ENCODE measurements around the gene ATRIP.
"Not testable (repeated sequence)": the region's sequence is repeated elsewhere in the genome, so short reads cannot be mapped to it uniquely, and the experiment has no call there.

ATRIP gene

DNA sequence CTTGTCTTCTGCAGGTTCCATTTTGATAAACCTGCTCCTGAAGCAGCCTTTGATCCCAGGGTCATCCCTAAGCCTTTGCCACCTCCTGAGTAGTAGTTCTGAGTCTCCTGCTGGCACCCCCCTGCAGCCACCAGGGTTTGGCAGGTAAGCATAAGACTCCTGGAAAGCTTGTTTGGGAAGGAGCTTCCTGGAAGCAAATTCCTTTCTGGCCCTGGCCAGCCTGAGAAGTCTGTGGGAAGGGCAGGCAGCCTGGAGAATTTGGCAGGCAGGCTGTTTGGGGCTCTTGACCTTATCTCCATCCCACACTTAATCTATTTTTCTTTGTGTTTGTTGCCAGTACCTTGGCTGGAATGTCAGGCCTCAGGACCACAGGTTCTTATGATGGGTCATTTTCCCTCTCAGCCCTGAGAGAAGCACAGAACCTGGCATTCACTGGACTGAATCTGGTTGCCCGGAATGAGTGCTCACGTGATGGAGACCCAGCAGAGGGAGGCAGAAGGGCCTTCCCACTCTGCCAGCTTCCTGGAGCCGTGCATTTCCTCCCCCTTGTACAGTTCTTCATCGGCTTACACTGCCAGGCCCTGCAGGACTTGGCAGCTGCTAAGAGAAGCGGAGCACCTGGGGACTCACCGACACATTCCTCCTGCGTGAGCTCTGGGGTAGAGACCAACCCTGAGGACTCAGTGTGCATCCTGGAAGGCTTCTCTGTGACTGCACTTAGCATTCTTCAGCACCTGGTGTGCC lies 13.4 kb downstream of the ATRIP start:
- Mint-ChIP-seq H3K4me1 (no peaks in the 10 kb centered on the region), H3K36me3 (peaks cover 13 to 22% of the 10 kb centered on the region in 2 donors), H3K27ac (no peak overlapping the region), H3K9me3 (no peaks in the 10 kb centered on the region), H3K27me3 (no peaks in the 10 kb centered on the region), H3K4me3 (no peak overlapping the region)
- no peak for DNase-seq
- no peak for ATAC-seq (replicated peaks)

DNA sequence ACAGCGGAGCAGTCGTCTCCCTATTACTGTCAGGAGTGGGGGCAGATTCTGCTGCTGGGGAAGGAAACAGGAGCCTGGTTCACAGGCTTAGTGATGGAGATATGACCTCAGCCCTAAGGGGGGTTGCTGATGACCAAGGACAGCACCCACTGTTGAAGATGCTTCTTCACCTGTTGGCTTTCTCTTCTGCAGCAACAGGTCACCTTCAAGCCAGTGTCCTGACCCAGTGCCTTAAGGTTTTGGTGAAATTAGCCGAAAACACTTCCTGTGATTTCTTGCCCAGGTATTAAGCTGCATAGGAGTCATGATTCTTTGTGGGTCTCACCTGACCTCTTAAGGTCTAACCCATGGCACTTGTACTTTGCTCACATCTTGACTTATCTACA lies 14.0 kb downstream of the ATRIP start:
- no peak for ATAC-seq (replicated peaks)
- H3K4me3 Mint-ChIP-seq: no peak overlapping the region
- no peak overlapping the region for H3K27ac Mint-ChIP-seq

DNA sequence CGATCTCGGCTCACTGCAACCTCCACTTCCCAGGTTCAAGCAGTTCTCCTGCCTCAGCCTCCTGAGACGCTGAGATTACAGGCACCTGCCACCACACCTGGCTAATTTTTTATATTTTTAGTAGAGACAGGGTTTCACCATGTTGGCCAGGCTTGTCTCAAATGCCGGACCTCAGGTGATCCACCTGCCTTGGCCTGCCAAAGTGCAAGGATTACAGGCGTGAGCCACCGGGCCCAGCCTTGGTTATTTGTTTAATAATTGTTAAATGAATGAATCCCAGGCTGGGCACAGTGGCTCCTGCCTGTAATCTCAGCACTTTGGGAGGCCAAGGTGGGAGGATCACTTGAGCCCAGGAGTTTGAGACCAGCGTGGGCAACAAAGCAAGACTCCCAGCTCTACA lies 15.2 kb downstream of the ATRIP start:
- ATAC-seq (replicated peaks); H3K27ac Mint-ChIP-seq; H3K27me3 Mint-ChIP-seq; DNase-seq; H3K4me3 Mint-ChIP-seq; H3K9me3 Mint-ChIP-seq: not testable (repeated sequence)
- peaks cover 10 to 14% of the 10 kb centered on the region in 2 donors for H3K4me1 Mint-ChIP-seq
- H3K36me3 Mint-ChIP-seq: peaks cover 15 to 32% of the 10 kb centered on the region in 2 donors

More for the DNA sequence above, 14.0 kb downstream of the ATRIP start:
- H3K4me1 Mint-ChIP-seq: peaks cover 4 to 5% of the 10 kb centered on the region in 2 donors
- no peaks in the 10 kb centered on the region for H3K27me3 Mint-ChIP-seq
- no peak for DNase-seq
- no peaks in the 10 kb centered on the region for H3K9me3 Mint-ChIP-seq
- H3K36me3 Mint-ChIP-seq: peaks cover 13 to 19% of the 10 kb centered on the region in 2 donors

GRCh38 chr3:48463703-48464102 lies 17.2 kb downstream of the ATRIP start:
- Mint-ChIP-seq H3K27me3 (no peaks in the 10 kb centered on the region), H3K36me3 (peaks cover 23 to 42% of the 10 kb centered on the region in 2 donors), H3K4me1 (peaks cover 24 to 33% of the 10 kb centered on the region in 2 donors), H3K27ac (no peak overlapping the region), H3K4me3 (no peak overlapping the region), H3K9me3 (no peaks in the 10 kb centered on the region)
- ATAC-seq (replicated peaks): no peak
- no peak for DNase-seq

GRCh38 chr3:48464713-48465221 lies 18.2 kb downstream of the ATRIP start:
- Mint-ChIP-seq H3K9me3 (no peaks in the 10 kb centered on the region), H3K4me1 (peaks cover 34 to 44% of the 10 kb centered on the region in 2 donors), H3K27me3 (no peaks in the 10 kb centered on the region), H3K36me3 (peaks cover 28 to 46% of the 10 kb centered on the region in 2 donors), H3K4me3 (peak overlapping the region in 1 of 2 donors; percentile 94), H3K27ac (no peak overlapping the region)
- no peak for ATAC-seq (replicated peaks)
- DNase-seq: no peak

- Mint-ChIP-seq H3K9me3 (no peaks in the 10 kb centered on the region), H3K36me3 (peaks cover 25 to 50% of the 10 kb centered on the region in 2 donors), H3K27me3 (no peaks in the 10 kb centered on the region), H3K4me1 (peaks cover 38 to 48% of the 10 kb centered on the region in 2 donors), H3K4me3 (peak overlapping the region; percentile 94), H3K27ac (peak overlapping the region; percentile 97)
- DNase-seq (no peak), ATAC-seq (replicated peaks) (no peak)
Observed at GRCh38 chr3:48465237-48465530, 18.6 kb downstream of the ATRIP start.

- H3K9me3 Mint-ChIP-seq: no peaks in the 10 kb centered on the region
- peak; percentile 97 to 98 for ATAC-seq (replicated peaks)
- H3K4me3 Mint-ChIP-seq: peak overlapping the region; percentile 94
- H3K27ac Mint-ChIP-seq: peak overlapping the region; percentile 97
- peaks cover 21 to 52% of the 10 kb centered on the region in 2 donors for H3K36me3 Mint-ChIP-seq
- peaks cover 42 to 52% of the 10 kb centered on the region in 2 donors for H3K4me1 Mint-ChIP-seq
- H3K27me3 Mint-ChIP-seq: no peaks in the 10 kb centered on the region
- peak; percentile 89 for DNase-seq
Observed at GRCh38 chr3:48465531-48466378, 19.2 kb downstream of the ATRIP start.

DNA sequence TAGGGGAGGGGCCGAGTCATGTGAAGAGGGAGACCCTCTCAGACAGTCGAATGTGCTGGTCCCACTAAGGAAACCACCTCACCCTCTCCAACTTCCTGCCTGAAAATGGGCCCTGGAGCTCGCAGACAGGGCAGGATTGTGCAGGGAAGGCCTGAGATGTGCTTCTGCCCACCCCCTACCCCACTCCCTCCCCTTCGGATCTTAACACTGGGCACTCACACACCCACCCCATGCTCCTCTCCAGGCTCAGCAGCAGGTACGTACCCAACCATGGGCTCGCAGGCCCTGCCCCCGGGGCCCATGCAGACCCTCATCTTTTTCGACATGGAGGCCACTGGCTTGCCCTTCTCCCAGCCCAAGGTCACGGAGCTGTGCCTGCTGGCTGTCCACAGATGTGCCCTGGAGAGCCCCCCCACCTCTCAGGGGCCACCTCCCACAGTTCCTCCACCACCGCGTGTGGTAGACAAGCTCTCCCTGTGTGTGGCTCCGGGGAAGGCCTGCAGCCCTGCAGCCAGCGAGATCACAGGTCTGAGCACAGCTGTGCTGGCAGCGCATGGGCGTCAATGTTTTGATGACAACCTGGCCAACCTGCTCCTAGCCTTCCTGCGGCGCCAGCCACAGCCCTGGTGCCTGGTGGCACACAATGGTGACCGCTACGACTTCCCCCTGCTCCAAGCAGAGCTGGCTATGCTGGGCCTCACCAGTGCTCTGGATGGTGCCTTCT lies 20.0 kb downstream of the ATRIP start:
- DNase-seq (no peak), ATAC-seq (replicated peaks) (peak; percentile 35 to 38)
- Mint-ChIP-seq H3K36me3 (peaks cover 19 to 49% of the 10 kb centered on the region in 2 donors), H3K27ac (peak overlapping the region; percentile 97), H3K4me1 (peaks cover 42 to 52% of the 10 kb centered on the region in 2 donors), H3K4me3 (peak overlapping the region; percentile 94), H3K9me3 (no peaks in the 10 kb centered on the region), H3K27me3 (no peaks in the 10 kb centered on the region)

DNA sequence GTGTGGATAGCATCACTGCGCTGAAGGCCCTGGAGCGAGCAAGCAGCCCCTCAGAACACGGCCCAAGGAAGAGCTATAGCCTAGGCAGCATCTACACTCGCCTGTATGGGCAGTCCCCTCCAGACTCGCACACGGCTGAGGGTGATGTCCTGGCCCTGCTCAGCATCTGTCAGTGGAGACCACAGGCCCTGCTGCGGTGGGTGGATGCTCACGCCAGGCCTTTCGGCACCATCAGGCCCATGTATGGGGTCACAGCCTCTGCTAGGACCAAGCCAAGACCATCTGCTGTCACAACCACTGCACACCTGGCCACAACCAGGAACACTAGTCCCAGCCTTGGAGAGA lies 20.5 kb downstream of the ATRIP start:
- peak overlapping the region; percentile 94 for H3K4me3 Mint-ChIP-seq
- peaks cover 42 to 52% of the 10 kb centered on the region in 2 donors for H3K4me1 Mint-ChIP-seq
- no peaks in the 10 kb centered on the region for H3K9me3 Mint-ChIP-seq
- H3K27ac Mint-ChIP-seq: peak overlapping the region; percentile 97
- no peak for ATAC-seq (replicated peaks)
- peaks cover 19 to 49% of the 10 kb centered on the region in 2 donors for H3K36me3 Mint-ChIP-seq
- no peak for DNase-seq
- H3K27me3 Mint-ChIP-seq: no peaks in the 10 kb centered on the region

DNA sequence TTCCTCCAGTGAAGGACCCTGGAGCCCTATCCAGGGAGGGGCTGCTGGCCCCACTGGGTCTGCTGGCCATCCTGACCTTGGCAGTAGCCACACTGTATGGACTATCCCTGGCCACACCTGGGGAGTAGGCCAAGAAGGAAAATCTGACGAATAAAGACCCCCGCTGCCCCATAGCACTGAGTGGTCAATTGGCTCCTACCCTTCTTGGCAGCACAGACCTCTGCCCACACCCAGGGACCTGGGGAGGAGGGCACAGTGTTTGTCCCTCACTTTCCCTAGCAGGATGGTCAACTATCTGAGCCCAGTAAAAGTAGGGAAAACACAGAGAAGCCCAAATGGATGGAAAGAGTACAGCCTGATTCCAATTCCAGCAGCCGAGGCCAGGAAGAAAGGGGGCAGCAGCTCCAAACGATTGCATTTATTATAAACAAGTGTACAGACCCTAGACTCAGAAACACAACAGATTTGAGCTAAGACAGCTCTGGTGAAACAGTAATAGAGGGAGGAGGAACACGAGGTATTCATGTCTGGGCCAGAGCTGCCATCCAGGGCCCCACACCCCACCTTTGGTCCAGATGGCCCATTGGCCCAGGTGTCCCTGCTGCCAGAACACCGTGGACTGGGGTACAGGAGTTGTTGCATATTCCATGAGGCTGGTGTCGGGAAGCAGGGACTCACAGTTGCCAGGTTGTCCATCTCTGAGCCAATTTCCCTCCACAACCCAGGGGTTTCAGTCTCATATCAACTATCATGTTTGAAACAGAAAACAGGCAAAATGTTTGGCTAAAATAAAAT lies 21.1 kb downstream of the ATRIP start:
- ATAC-seq (replicated peaks) (no peak), DNase-seq (no peak)
- Mint-ChIP-seq H3K27me3 (no peaks in the 10 kb centered on the region), H3K36me3 (peaks cover 19 to 49% of the 10 kb centered on the region in 2 donors), H3K9me3 (no peaks in the 10 kb centered on the region), H3K4me1 (peaks cover 42 to 53% of the 10 kb centered on the region in 2 donors), H3K4me3 (peak overlapping the region; percentile 94), H3K27ac (peak overlapping the region; percentile 97)

DNA sequence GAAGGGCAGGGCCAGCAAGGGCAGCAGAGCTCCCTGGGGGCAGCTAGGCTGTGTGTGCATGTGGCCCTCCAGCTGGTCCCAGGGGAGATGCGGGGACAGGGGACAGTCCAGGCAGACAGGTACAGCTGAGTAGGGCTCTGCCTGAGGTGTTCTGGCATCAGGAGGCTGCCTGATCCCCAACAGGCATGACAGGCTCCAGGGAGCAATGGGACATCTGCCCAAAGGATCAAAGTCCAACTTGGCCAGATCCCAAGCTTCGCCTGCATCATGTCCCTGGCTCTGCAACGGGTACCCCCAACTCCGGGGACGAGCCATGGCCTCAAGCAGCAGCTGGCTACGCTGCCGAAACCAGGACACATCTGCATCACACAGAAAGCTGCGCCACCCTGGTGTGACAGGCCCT lies 21.8 kb downstream of the ATRIP start:
- Mint-ChIP-seq H3K27ac (peak overlapping the region; percentile 97), H3K4me3 (peak overlapping the region; percentile 94), H3K27me3 (no peaks in the 10 kb centered on the region), H3K4me1 (peaks cover 49 to 59% of the 10 kb centered on the region in 2 donors), H3K36me3 (peaks cover 19 to 53% of the 10 kb centered on the region in 2 donors), H3K9me3 (no peaks in the 10 kb centered on the region)
- ATAC-seq (replicated peaks) (no peak), DNase-seq (no peak)

GRCh38 chr3:48469046-48469915 lies 22.7 kb downstream of the ATRIP start:
- ATAC-seq (replicated peaks) (no peak), DNase-seq (no peak)
- Mint-ChIP-seq H3K36me3 (peaks cover 19 to 53% of the 10 kb centered on the region in 2 donors), H3K27me3 (no peaks in the 10 kb centered on the region), H3K4me3 (peak overlapping the region; percentile 58 to 66), H3K4me1 (peaks cover 51 to 63% of the 10 kb centered on the region in 2 donors), H3K27ac (peak overlapping the region; percentile 90), H3K9me3 (no peaks in the 10 kb centered on the region)

GRCh38 chr3:48470286-48470685 lies 23.7 kb downstream of the ATRIP start:
- Mint-ChIP-seq H3K4me1 (peaks cover 55 to 60% of the 10 kb centered on the region in 2 donors), H3K27ac (peak overlapping the region; percentile 90), H3K9me3 (no peaks in the 10 kb centered on the region), H3K36me3 (peaks cover 19 to 53% of the 10 kb centered on the region in 2 donors), H3K4me3 (peak overlapping the region; percentile 50 to 68), H3K27me3 (no peaks in the 10 kb centered on the region)
- no peak for DNase-seq
- no peak for ATAC-seq (replicated peaks)

Data from stimulated activated naive B cell treated with anti-CD40 and anti-IgM and Interleukin-4, amounts not matched to agents 10 μg/mL and 1 μg/mL and 100 μg/mL, for 72 hours (primary cell).